Measurements from ENCODE around the gene AFAP1L2. TPM values are rescaled to one million over a fixed set of nuclear protein-coding genes. Genes with fewer than 3 reads are reported as not detected.

Gene AFAP1L2
- polyA plus RNA-seq, 3 donors, result 0.01 to 0.43 TPM; not detected in 1

DNA sequence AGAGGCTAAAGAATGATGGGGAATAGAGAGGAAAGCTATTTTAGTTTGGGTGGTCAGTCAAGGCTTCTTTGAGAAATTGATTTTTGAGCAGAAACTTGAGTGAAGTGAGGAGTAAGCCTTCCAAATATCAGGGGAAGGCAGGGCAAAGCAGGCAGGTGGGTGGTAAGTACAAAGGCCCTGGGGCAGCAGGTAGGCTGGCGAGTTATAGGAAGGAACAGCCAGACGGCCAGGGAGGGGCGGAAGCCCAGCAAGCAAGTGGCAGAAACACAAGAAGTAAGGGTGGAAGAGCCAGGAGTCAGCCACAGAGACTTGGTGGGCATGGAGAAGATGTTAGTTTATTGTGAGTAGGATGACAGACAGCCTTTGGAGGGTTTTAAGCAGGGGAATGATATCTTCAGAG, 130.4 kb downstream of the AFAP1L2 start:
- no peaks in the 10 kb centered on the region for H3K36me3 ChIP-seq (replicated peaks in 1 of 2; ENCODE audit: control insufficient read depth in 1 of 2, insufficient read depth in 2 of 2, low read length in 2 of 2)
- Mint-ChIP-seq H3K4me1 (no peaks in the 10 kb centered on the region), H3K27me3 (ENCODE audit: low read depth in 3 of 3) (peaks cover 4 to 11% (median 8%) of the 10 kb centered on the region in 3 donors), H3K27ac (peak overlapping the region in 1 of 7 donors; percentile 14), H3K9me3 (peaks cover 0 to 2% (median 0%) of the 10 kb centered on the region in 7 donors), H3K36me3 (no peaks in the 10 kb centered on the region), H3K4me3 (no peak overlapping the region)
- no peak overlapping the region for H2AFZ ChIP-seq (ENCODE audit: insufficient read depth, low read depth, low read length, poor library complexity, severe bottlenecking)
- H3K27me3 ChIP-seq (ENCODE audit: control insufficient read depth in 2 of 2, insufficient read depth in 2 of 2, low read length in 2 of 2), result no peaks in the 10 kb centered on the region
- 62% methylated on average over 2 of the region's 3 CpGs for WGBS (ENCODE audit: insufficient coverage)
- H3K9ac ChIP-seq (ENCODE audit: insufficient read depth, low read length, poor library complexity, severe bottlenecking), result no peak overlapping the region
- H3K4me3 ChIP-seq (replicated peaks in 1 of 3; ENCODE audit: low read depth in 2 of 3, low read length in 3 of 3), result no peak overlapping the region
- H3K79me2 ChIP-seq (ENCODE audit: insufficient read depth, low read length), result no peaks in the 10 kb centered on the region
- no peak for DNase-seq
- H4K20me1 ChIP-seq (ENCODE audit: insufficient read depth, low read length), result no peaks in the 10 kb centered on the region
- H3K27ac ChIP-seq (ENCODE audit: low read depth in 1 of 2, low read length in 2 of 2), result no peak overlapping the region
- no peaks in the 10 kb centered on the region for H3K4me1 ChIP-seq (ENCODE audit: control insufficient read depth in 1 of 2, insufficient read depth in 2 of 2, low read length in 2 of 2)
- no peaks in the 10 kb centered on the region for H3K9me3 ChIP-seq (replicated peaks in 1 of 2; ENCODE audit: control insufficient read depth in 1 of 2, insufficient read depth in 1 of 2, low read length in 2 of 2)
- intact Hi-C loops (cut with micrococcal nuclease), result no loop called here
- TF ChIP-seq, protein P1, sequence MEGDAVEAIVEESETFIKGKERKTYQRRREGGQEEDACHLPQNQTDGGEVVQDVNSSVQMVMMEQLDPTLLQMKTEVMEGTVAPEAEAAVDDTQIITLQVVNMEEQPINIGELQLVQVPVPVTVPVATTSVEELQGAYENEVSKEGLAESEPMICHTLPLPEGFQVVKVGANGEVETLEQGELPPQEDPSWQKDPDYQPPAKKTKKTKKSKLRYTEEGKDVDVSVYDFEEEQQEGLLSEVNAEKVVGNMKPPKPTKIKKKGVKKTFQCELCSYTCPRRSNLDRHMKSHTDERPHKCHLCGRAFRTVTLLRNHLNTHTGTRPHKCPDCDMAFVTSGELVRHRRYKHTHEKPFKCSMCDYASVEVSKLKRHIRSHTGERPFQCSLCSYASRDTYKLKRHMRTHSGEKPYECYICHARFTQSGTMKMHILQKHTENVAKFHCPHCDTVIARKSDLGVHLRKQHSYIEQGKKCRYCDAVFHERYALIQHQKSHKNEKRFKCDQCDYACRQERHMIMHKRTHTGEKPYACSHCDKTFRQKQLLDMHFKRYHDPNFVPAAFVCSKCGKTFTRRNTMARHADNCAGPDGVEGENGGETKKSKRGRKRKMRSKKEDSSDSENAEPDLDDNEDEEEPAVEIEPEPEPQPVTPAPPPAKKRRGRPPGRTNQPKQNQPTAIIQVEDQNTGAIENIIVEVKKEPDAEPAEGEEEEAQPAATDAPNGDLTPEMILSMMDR (IDR thresholded peaks at IDR 0.05), result no peak
- H3K4me2 ChIP-seq (replicated peaks; ENCODE audit: extremely low read depth, low read length, poor library complexity, severe bottlenecking), result no peak overlapping the region

DNA sequence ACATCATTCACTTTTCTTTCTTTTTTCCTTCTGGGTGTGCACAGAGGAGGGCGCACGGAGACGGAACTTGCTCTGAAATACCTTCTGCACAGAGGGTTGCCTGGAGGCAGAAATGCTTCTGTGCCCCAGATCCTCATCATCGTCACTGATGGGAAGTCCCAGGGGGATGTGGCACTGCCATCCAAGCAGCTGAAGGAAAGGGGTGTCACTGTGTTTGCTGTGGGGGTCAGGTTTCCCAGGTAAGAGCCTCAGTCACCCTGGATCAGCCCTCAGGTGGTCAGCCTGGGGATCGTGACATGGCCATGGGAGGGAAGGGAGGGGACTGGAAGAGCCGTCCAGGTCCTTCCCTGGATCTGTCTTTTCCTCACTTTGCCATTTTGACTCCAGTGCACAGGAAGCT, 131.6 kb downstream of the AFAP1L2 start:
- peaks cover 4 to 11% (median 6%) of the 10 kb centered on the region in 3 donors for H3K27me3 Mint-ChIP-seq (ENCODE audit: low read depth in 3 of 3)
- no peak overlapping the region for H3K9ac ChIP-seq (ENCODE audit: insufficient read depth, low read length, poor library complexity, severe bottlenecking)
- no peak overlapping the region for H3K27ac ChIP-seq (ENCODE audit: low read depth in 1 of 2, low read length in 2 of 2)
- H3K4me3 ChIP-seq (replicated peaks in 1 of 3; ENCODE audit: low read depth in 2 of 3, low read length in 3 of 3), result no peak overlapping the region
- TF ChIP-seq, protein P1 (IDR thresholded peaks at IDR 0.05), result no peak
- H3K9me3 ChIP-seq (replicated peaks in 1 of 2; ENCODE audit: control insufficient read depth in 1 of 2, insufficient read depth in 1 of 2, low read length in 2 of 2), result no peaks in the 10 kb centered on the region
- no peaks in the 10 kb centered on the region for H4K20me1 ChIP-seq (ENCODE audit: insufficient read depth, low read length)
- H3K4me1 ChIP-seq (ENCODE audit: control insufficient read depth in 1 of 2, insufficient read depth in 2 of 2, low read length in 2 of 2), result no peaks in the 10 kb centered on the region
- no peak for DNase-seq
- no peaks in the 10 kb centered on the region for H3K27me3 ChIP-seq (ENCODE audit: control insufficient read depth in 2 of 2, insufficient read depth in 2 of 2, low read length in 2 of 2)
- no peak overlapping the region for H3K27ac Mint-ChIP-seq
- no peak overlapping the region for H3K4me3 Mint-ChIP-seq
- WGBS (ENCODE audit: insufficient coverage), result 100% methylated on average over 6 of the region's 6 CpGs
- no peak overlapping the region for H2AFZ ChIP-seq (ENCODE audit: insufficient read depth, low read depth, low read length, poor library complexity, severe bottlenecking)
- no peak overlapping the region for H3K4me2 ChIP-seq (replicated peaks; ENCODE audit: extremely low read depth, low read length, poor library complexity, severe bottlenecking)
- intact Hi-C loops (cut with micrococcal nuclease), result no loop called here
- H3K36me3 ChIP-seq (replicated peaks in 1 of 2; ENCODE audit: control insufficient read depth in 1 of 2, insufficient read depth in 2 of 2, low read length in 2 of 2), result no peaks in the 10 kb centered on the region
- H3K79me2 ChIP-seq (ENCODE audit: insufficient read depth, low read length), result no peaks in the 10 kb centered on the region
- no peaks in the 10 kb centered on the region for H3K36me3 Mint-ChIP-seq
- H3K9me3 Mint-ChIP-seq, result peaks cover 0 to 2% (median 0%) of the 10 kb centered on the region in 7 donors
- H3K4me1 Mint-ChIP-seq, result no peaks in the 10 kb centered on the region
